Gastrocnemius medialis (tissue), 4 donors: ENCODE data around the gene SPRR2F. TPM values are rescaled to one million over a fixed set of nuclear protein-coding genes. Genes with fewer than 3 reads are reported as not detected.
"Not testable (repeated sequence)": the region's sequence is repeated elsewhere in the genome, so short reads cannot be mapped to it uniquely, and the experiment has no call there.

ENCODE experiments used
- ATAC-seq, 2 donors: fragments of 150-250 bp; one replicate each; pipeline ENCODE4 v1.9.1; 2016
- DNase-seq, 2 donors: peaks; one replicate each; pipeline ENCODE4 v3.0.0-alpha.2; 2019
- H3K27ac ChIP-seq, 4 donors: fragments of 200-600 bp; sonication (generic); 1 replicate in 1 of 4; 2 replicates in 3 of 4; pipeline ENCODE4 v1.5.1; 2016 to 2018; ENCODE audit warnings: mild to moderate bottlenecking in 2 of 4, moderate library complexity in 1 of 4
- H3K27me3 ChIP-seq, 3 donors: fragments of 200-600 bp; sonication (generic) in 2 of 3; 1 replicate in 1 of 3; 2 replicates in 2 of 3; pipeline versions ENCODE4 v1.5.1 to v1.6.0; 2016 to 2019; ENCODE audit warnings: mild to moderate bottlenecking in 1 of 3, moderate library complexity in 1 of 3
- H3K36me3 ChIP-seq, 2 donors: fragments of 200-600 bp; sonication (generic) in 1 of 2; one replicate each; pipeline ENCODE4 v1.5.1; 2017 to 2018
- H3K4me1 ChIP-seq, 2 donors: fragments of 200-600 bp; sonication (generic) in 1 of 2; one replicate each; pipeline ENCODE4 v1.5.1; 2016 to 2017; ENCODE audit warnings: mild to moderate bottlenecking in 2 of 2
- H3K4me3 ChIP-seq, 4 donors: fragments of 200-600 bp; sonication (generic) in 3 of 4; 1 replicate in 1 of 4; 2 replicates in 3 of 4; pipeline ENCODE4 v1.5.1; 2016 to 2019; ENCODE audit warnings: mild to moderate bottlenecking in 2 of 4
- H3K9me3 ChIP-seq, 3 donors: fragments of 200-600 bp; sonication (generic) in 2 of 3; 1 replicate in 1 of 3; 2 replicates in 2 of 3; pipeline ENCODE4 v1.5.1; 2016 to 2019
- CTCF ChIP-seq, 5 experiments: fragments of 450-650 bp in 3 of 5; fragments of 200-600 bp in 2 of 5; sonication (generic) in 2 of 5; IDR thresholded peaks in 4 of 5; conservative IDR thresholded peaks in 1 of 5; 1 replicate in 4 of 5; 2 replicates in 1 of 5; pipeline ENCODE4 v1.5.1; 2016 to 2019; ENCODE audit warnings: antibody characterized with exemption in 5 of 5, mild to moderate bottlenecking in 3 of 5, moderate library complexity in 3 of 5
- POLR2A ChIP-seq, 2 donors: fragments of 450-650 bp; IDR thresholded peaks; one replicate each; pipeline ENCODE4 v1.6.1; 2017; ENCODE audit warnings: antibody characterized with exemption in 2 of 2, mild to moderate bottlenecking in 2 of 2, moderate library complexity in 2 of 2
- in situ Hi-C, 4 donors: fragments of 200-750 bp; cut with MboI; loops; one replicate each; pipeline versions ENCODE4 v1.15.0 to v1.8.0; 2017; ENCODE audit warnings: low sequenced_read_pairs in 4 of 4
- intact Hi-C: fragments of 100-400 bp; cut with DNase I; formaldehyde crosslinking; loops from one replicate; pipeline ENCODE4 v1.15.1; 2023; ENCODE audit warnings: low total_unique reads
- total RNA-seq, 4 donors: library from RNA; depleted of rRNA; stranded (reverse); fragments of >200 nt; gene quantifications; one replicate each; pipeline versions ENCODE4 v1.1.0 to v1.2.3, GENCODE V29; 2016

SPRR2F gene
- total RNA-seq, 4 donors from 2014 or later, result not detected

DNA sequence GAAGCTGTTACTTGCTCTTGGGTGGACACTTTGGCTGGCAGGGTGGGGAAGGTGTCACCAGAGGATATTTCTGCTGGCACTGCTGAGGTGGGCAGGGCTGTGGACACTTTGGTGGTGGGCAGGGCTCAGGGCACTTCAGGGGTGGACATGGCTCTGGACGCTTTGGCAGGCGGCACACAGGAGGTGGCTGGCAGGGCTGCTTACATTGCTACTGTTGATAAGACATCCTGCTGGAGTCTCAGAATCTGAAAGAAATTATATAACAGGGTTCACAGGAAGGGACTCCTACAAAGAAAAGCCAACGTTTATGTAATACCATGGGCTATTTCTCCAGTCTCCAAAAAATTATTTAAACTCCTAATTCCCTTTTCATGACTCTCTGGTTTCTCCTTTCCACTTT lies 27.2 kb upstream of the SPRR2F start:
- DNase-seq, result no peak
- ATAC-seq, result no peak
- H3K27ac ChIP-seq, result no peak overlapping the region
- no peaks in the 10 kb centered on the region for H3K36me3 ChIP-seq
- H3K9me3 ChIP-seq, result no peaks in the 10 kb centered on the region
- TF ChIP-seq POLR2A (IDR thresholded peaks at IDR 0.05) (no peak), CTCF (IDR thresholded peaks at IDR 0.05 in 4 of 5, conservative IDR thresholded peaks at IDR 0.05 in 1 of 5) (no peak)
- H3K4me1 ChIP-seq, result no peaks in the 10 kb centered on the region
- H3K4me3 ChIP-seq, result no peak overlapping the region
- intact Hi-C loops, result no loop called here
- in situ Hi-C loops, result no loop called here
- no peaks in the 10 kb centered on the region for H3K27me3 ChIP-seq

GRCh38 chr1:153133743-153134142 lies 20.4 kb upstream of the SPRR2F start:
- no peaks in the 10 kb centered on the region for H3K36me3 ChIP-seq
- TF ChIP-seq CTCF (IDR thresholded peaks at IDR 0.05 in 4 of 5, conservative IDR thresholded peaks at IDR 0.05 in 1 of 5) (no peak), POLR2A (IDR thresholded peaks at IDR 0.05) (no peak)
- in situ Hi-C loops, result no loop called here
- H3K4me3 ChIP-seq, result no peak overlapping the region
- H3K9me3 ChIP-seq, result no peaks in the 10 kb centered on the region
- peaks cover 0 to 3% (median 0%) of the 10 kb centered on the region in 3 donors for H3K27me3 ChIP-seq
- H3K4me1 ChIP-seq, result no peaks in the 10 kb centered on the region
- intact Hi-C loops, result no loop called here
- H3K27ac ChIP-seq, result no peak overlapping the region
- DNase-seq, result no peak
- no peak for ATAC-seq

- H3K27ac ChIP-seq, result no peak overlapping the region
- H3K4me3 ChIP-seq, result no peak overlapping the region
- no peaks in the 10 kb centered on the region for H3K4me1 ChIP-seq
- DNase-seq (no peak), ATAC-seq (no peak)
- H3K9me3 ChIP-seq, result no peaks in the 10 kb centered on the region
- H3K27me3 ChIP-seq, result peaks cover 0 to 3% (median 0%) of the 10 kb centered on the region in 3 donors
- in situ Hi-C loops (no loop called here), intact Hi-C loops (no loop called here)
- TF ChIP-seq POLR2A (IDR thresholded peaks at IDR 0.05), result no peak
- no peak for TF ChIP-seq CTCF (IDR thresholded peaks at IDR 0.05 in 4 of 5, conservative IDR thresholded peaks at IDR 0.05 in 1 of 5)
- H3K36me3 ChIP-seq, result no peaks in the 10 kb centered on the region
These were observed 20.0 kb upstream of the SPRR2F start for GRCh38 chr1:153133267-153133666.

- H3K27me3 ChIP-seq, H3K4me1 ChIP-seq, intact Hi-C loops, DNase-seq, in situ Hi-C loops, H3K36me3 ChIP-seq, ATAC-seq, H3K9me3 ChIP-seq, H3K4me3 ChIP-seq, H3K27ac ChIP-seq: not testable (repeated sequence)
These were observed 15.4 kb upstream of the SPRR2F start for GRCh38 chr1:153128688-153129087.

DNA sequence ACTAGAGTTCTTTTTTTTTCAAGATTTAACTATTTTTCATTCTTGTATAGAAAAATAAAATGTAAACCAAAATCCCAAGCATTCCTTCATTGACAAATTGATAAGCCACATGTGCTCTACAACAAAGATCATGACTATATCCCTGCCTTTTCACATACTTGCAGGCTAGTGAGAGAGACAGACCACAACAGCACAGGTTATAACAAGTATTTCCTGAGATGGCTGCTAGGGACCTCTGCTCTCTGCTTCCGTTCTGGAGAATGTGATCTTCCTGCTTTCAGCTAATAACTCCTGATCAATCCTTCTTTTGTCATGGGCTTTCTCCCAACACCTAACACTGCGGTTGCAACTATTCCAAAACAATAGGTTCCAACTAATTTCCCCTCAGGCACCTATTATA lies 14.0 kb upstream of the SPRR2F start:
- intact Hi-C loops, result no loop called here
- no peak overlapping the region for H3K4me3 ChIP-seq
- TF ChIP-seq POLR2A (IDR thresholded peaks at IDR 0.05) (no peak), CTCF (IDR thresholded peaks at IDR 0.05 in 4 of 5, conservative IDR thresholded peaks at IDR 0.05 in 1 of 5) (no peak)
- ATAC-seq, result no peak
- H3K27ac ChIP-seq, result no peak overlapping the region
- in situ Hi-C loops, result no loop called here
- no peaks in the 10 kb centered on the region for H3K9me3 ChIP-seq
- peaks cover 0 to 3% (median 0%) of the 10 kb centered on the region in 3 donors for H3K27me3 ChIP-seq
- no peaks in the 10 kb centered on the region for H3K4me1 ChIP-seq
- DNase-seq, result no peak
- no peaks in the 10 kb centered on the region for H3K36me3 ChIP-seq
